HFFc6 (cell line): ENCODE results near the gene FIP1L1. TPM values are rescaled to one million over a fixed set of nuclear protein-coding genes. Genes with fewer than 3 reads are reported as not detected.
A peak's percentile ranks its signal among the peaks of the same experiment; 100 is the strongest.
"Not testable (repeated sequence)": the region's sequence is repeated elsewhere in the genome, so short reads cannot be mapped to it uniquely, and the experiment has no call there.

Experiments used
- DNase-seq: peaks from one replicate; pipeline ENCODE4 v3.0.0-alpha.2; 2018
- H3K27ac Mint-ChIP-seq: 2 replicates; pipeline ENCODE4 v1.8.0; 2020; ENCODE audit warnings: mild to moderate bottlenecking, mixed read lengths
- H3K27me3 Mint-ChIP-seq: 2 replicates; pipeline ENCODE4 v1.8.0; 2021; ENCODE audit warnings: mild to moderate bottlenecking, moderate library complexity, mixed read lengths; ENCODE audit not compliant: insufficient read depth
- H3K36me3 Mint-ChIP-seq: 2 replicates; pipeline ENCODE4 v1.8.0; 2021; ENCODE audit warnings: low read depth, mixed read lengths
- H3K4me1 Mint-ChIP-seq: 2 replicates; pipeline ENCODE4 v1.8.0; 2020; ENCODE audit warnings: low read depth, mixed read lengths
- H3K4me3 Mint-ChIP-seq: 2 replicates; pipeline ENCODE4 v1.8.0; 2020; ENCODE audit warnings: mild to moderate bottlenecking, moderate library complexity, mixed read lengths
- H3K9me3 Mint-ChIP-seq: 2 replicates; pipeline ENCODE4 v1.8.0; 2020; ENCODE audit warnings: mild to moderate bottlenecking, mixed read lengths
- CTCF ChIP-seq: fragments of 200-600 bp; sonication (generic); IDR thresholded peaks from 2 replicates; pipeline ENCODE4 v1.5.0; 2021; ENCODE audit warnings: antibody characterized with exemption, mild to moderate bottlenecking
- total RNA-seq, 6 experiments: library from RNA; stranded (reverse); fragmentation: NEBNext Ultra II Directional; extraction: Animal tissue kit (Norgen Biotek cat#: 25700); gene quantifications; 2 replicates in 1 of 6; 3 replicates in 5 of 6; pipeline ENCODE4 v1.2.3, GENCODE V29; 2021

Gene FIP1L1
- total RNA-seq, 6 experiments from 2014 or later: 56.3 to 81.5 (median 77.4) TPM

DNA sequence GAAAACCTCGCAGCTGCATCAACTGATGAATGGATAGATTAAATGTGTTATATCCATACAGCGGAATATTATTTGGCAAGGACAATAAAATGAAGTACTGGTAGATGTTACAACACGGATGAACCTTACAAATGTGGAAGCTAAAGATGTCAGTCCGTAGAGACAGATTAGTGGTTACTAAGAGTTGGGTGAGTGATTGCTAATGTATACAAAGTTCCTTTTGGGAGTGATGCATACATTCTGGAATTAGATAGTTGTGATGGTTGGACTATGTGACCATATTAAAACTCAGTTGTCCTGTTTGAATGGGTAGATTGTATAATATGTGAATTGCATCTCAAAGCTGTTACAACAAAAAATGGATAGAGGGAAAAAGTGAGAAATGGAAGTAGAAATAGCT lies 2.8 kb downstream of the FIP1L1 start:
- peak overlapping the region; percentile 9; the same call in 1 of the 2 replicates for H3K27ac Mint-ChIP-seq

GRCh38 chr4:53409479-53409878 lies 32.0 kb downstream of the FIP1L1 start:
- Mint-ChIP-seq H3K4me1 (peaks cover 28% of the 10 kb centered on the region), H3K36me3 (peaks cover 47% of the 10 kb centered on the region), H3K9me3 (peaks cover 12% of the 10 kb centered on the region)
- H3K27me3 Mint-ChIP-seq, DNase-seq, H3K4me3 Mint-ChIP-seq, H3K27ac Mint-ChIP-seq: not testable (repeated sequence)

More for the DNA sequence above, 2.8 kb downstream of the FIP1L1 start:
- no peak for DNase-seq
- H3K27me3 Mint-ChIP-seq: peaks cover 3% of the 10 kb centered on the region; the same call in 1 of the 2 replicates
- H3K36me3 Mint-ChIP-seq: peaks cover 32% of the 10 kb centered on the region
- peak overlapping the region; percentile 97 for H3K4me3 Mint-ChIP-seq
- peaks cover 50% of the 10 kb centered on the region for H3K4me1 Mint-ChIP-seq
- H3K9me3 Mint-ChIP-seq: no peaks in the 10 kb centered on the region
- no peak for TF ChIP-seq CTCF

DNA sequence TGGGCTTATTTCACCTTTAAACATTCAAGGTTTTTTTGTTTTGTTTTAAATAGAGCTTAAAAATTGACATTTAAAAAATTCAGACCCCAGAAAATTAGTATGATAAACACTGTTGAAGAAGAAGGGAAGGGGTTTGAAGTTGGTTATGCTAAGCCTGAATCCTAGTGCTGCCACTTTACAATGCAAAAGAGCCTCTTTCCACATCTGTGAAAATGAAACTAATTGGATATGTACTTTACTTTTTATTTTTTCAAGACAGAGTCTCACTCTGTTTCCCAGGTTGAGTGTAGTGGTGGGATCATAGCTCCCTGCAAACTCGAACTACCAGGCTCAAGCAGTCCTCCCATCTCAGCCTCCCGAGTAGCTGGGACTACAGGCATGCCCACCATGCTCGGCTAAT lies 41.8 kb downstream of the FIP1L1 start:
- Mint-ChIP-seq H3K36me3 (peaks cover 11% of the 10 kb centered on the region), H3K4me1 (peaks cover 31% of the 10 kb centered on the region), H3K27ac (peak overlapping the region; percentile 20; the same call in 1 of the 2 replicates), H3K4me3 (no peak overlapping the region), H3K9me3 (no peaks in the 10 kb centered on the region), H3K27me3 (no peaks in the 10 kb centered on the region)
- no peak for TF ChIP-seq CTCF
- no peak for DNase-seq

GRCh38 chr4:53421791-53422190 lies 44.4 kb downstream of the FIP1L1 start:
- no peaks in the 10 kb centered on the region for H3K9me3 Mint-ChIP-seq
- no peaks in the 10 kb centered on the region for H3K27me3 Mint-ChIP-seq
- TF ChIP-seq CTCF: no peak
- no peak for DNase-seq
- no peak overlapping the region for H3K27ac Mint-ChIP-seq
- H3K36me3 Mint-ChIP-seq: peaks cover 6% of the 10 kb centered on the region
- peaks cover 19% of the 10 kb centered on the region for H3K4me1 Mint-ChIP-seq
- H3K4me3 Mint-ChIP-seq: no peak overlapping the region

GRCh38 chr4:53422367-53422766 lies 44.9 kb downstream of the FIP1L1 start:
- TF ChIP-seq CTCF: no peak
- Mint-ChIP-seq H3K9me3 (no peaks in the 10 kb centered on the region), H3K27ac (no peak overlapping the region), H3K27me3 (no peaks in the 10 kb centered on the region), H3K36me3 (peaks cover 6% of the 10 kb centered on the region), H3K4me3 (no peak overlapping the region), H3K4me1 (peaks cover 19% of the 10 kb centered on the region)
- DNase-seq: no peak

GRCh38 chr4:53424280-53424679 lies 46.8 kb downstream of the FIP1L1 start:
- Mint-ChIP-seq H3K27ac (peak overlapping the region; percentile 9; the same call in 1 of the 2 replicates), H3K4me3 (no peak overlapping the region), H3K36me3 (peaks cover 14% of the 10 kb centered on the region), H3K4me1 (peaks cover 12% of the 10 kb centered on the region), H3K9me3 (no peaks in the 10 kb centered on the region), H3K27me3 (no peaks in the 10 kb centered on the region)
- no peak for TF ChIP-seq CTCF
- DNase-seq: no peak
